HL-60 (cell line): ENCODE measurements around the gene OCEL1.

Experiments
- DNase-seq, 2 experiments: peaks; one replicate each; pipeline ENCODE4 v3.0.0-alpha.2; 2010 to 2020; ENCODE audit warnings: low read depth in 1 of 2, low spot score in 1 of 2
- H3K27ac ChIP-seq: fragments of 250-450 bp; sonication (Bioruptor Pico); replicated peaks from 2 replicates; pipeline ENCODE4 v1.5.1; 2020; ENCODE audit warnings: mild to moderate bottlenecking, moderate library complexity
- H3K27me3 ChIP-seq: fragments of 250-450 bp; sonication (Bioruptor Pico); 2 replicates; pipeline ENCODE4 v1.5.1; 2021; ENCODE audit warnings: mild to moderate bottlenecking, moderate library complexity; ENCODE audit not compliant: insufficient read depth, poor library complexity, severe bottlenecking
- H3K4me3 ChIP-seq: replicated peaks from 2 replicates; pipeline ENCODE4 v1.5.1; 2011; ENCODE audit warnings: mild to moderate bottlenecking, control low read depth, low read length; ENCODE audit not compliant: insufficient read depth
- CTCF ChIP-seq: IDR thresholded peaks from one replicate; pipeline ENCODE4 v1.5.1; 2011; ENCODE audit warnings: low read length, control low read depth, inconsistent platforms; ENCODE audit not compliant: insufficient read depth
- GABPA ChIP-seq: IDR thresholded peaks from 2 replicates; pipeline ENCODE4 v1.6.1; 2012; ENCODE audit warnings: low read depth
- POLR2AphosphoS5 ChIP-seq: IDR thresholded peaks from 2 replicates; pipeline ENCODE4 v1.6.1; 2012; ENCODE audit warnings: low read depth
- REST ChIP-seq: IDR thresholded peaks from 2 replicates; pipeline ENCODE4 v1.6.1; 2012; ENCODE audit warnings: low read depth; ENCODE audit not compliant: insufficient replicate concordance
- SPI1 ChIP-seq: IDR thresholded peaks from 2 replicates; pipeline ENCODE4 v1.6.1; 2012; ENCODE audit warnings: low read depth, mild to moderate bottlenecking, borderline replicate concordance

The OCEL1 gene

GRCh38 chr19:17202713-17203112 is 23.3 kb upstream of the OCEL1 start:
- no peaks in the 10 kb centered on the region for H3K27me3 ChIP-seq
- DNase-seq, result no peak
- TF ChIP-seq GABPA, result no peak
- no peak for TF ChIP-seq REST
- TF ChIP-seq CTCF, result no peak
- no peak for TF ChIP-seq POLR2AphosphoS5
- no peak for TF ChIP-seq SPI1
- no peak overlapping the region for H3K4me3 ChIP-seq
- H3K27ac ChIP-seq, result no peak overlapping the region

GRCh38 chr19:17205237-17206140 is 20.5 kb upstream of the OCEL1 start:
- peak in 1 of 2 experiments; percentile 51 for DNase-seq
- TF ChIP-seq CTCF (peak; percentile 36), POLR2AphosphoS5 (no peak)
- no peaks in the 10 kb centered on the region for H3K27me3 ChIP-seq
- H3K4me3 ChIP-seq, result no peak overlapping the region
- H3K27ac ChIP-seq, result no peak overlapping the region

GRCh38 chr19:17206736-17207581 is 19.1 kb upstream of the OCEL1 start:
- H3K27ac ChIP-seq, result no peak overlapping the region
- no peak for DNase-seq
- no peak overlapping the region for H3K4me3 ChIP-seq
- H3K27me3 ChIP-seq, result no peaks in the 10 kb centered on the region
- no peak for TF ChIP-seq POLR2AphosphoS5
- TF ChIP-seq CTCF, result no peak
- TF ChIP-seq GABPA, result no peak
- TF ChIP-seq SPI1, result no peak
- TF ChIP-seq REST, result no peak
